Fibroblast of the conjunctiva (primary cell): ENCODE results near the gene ISOC2.

Experiments used
- DNase-seq: peaks from one replicate; pipeline ENCODE4 v3.0.0-alpha.2; 2010; ENCODE audit warnings: low read depth

The ISOC2 gene

DNA sequence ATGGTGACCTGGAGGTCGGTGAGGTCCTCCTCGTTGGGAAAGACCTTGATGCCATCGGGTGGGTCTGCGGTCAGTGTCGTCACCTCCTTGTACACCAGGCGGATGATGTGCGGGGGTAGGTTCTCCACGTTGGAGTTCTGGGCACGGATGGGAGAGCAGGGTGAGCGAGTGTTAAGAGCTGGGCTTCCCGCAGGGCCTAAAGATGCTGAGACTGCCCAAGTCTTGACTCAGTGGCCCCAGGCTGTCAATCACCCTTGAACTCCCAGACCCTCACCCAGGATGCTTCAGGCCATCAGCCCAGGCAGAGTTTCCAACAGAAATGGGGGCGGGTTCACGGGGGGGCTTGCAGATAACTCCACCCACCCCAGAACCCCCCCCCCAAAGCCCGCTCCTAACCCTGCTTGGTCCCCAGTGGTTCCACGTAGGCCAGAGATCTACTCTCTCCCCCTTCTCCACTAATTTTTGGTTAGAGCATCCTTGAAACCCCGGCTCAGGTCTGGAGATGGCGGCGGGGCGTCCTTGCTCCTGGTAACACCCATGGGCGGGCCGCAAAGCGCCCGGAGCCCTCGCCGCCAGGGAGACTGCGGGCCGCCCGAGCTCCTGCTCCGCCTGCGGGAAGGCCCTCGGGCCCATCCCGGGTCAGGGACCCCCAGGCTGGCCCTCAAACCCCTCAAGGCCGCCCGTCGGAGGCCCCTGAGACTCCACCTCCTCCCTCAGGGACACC lies 54.5 kb downstream of the ISOC2 start:
- no peak for DNase-seq

DNA sequence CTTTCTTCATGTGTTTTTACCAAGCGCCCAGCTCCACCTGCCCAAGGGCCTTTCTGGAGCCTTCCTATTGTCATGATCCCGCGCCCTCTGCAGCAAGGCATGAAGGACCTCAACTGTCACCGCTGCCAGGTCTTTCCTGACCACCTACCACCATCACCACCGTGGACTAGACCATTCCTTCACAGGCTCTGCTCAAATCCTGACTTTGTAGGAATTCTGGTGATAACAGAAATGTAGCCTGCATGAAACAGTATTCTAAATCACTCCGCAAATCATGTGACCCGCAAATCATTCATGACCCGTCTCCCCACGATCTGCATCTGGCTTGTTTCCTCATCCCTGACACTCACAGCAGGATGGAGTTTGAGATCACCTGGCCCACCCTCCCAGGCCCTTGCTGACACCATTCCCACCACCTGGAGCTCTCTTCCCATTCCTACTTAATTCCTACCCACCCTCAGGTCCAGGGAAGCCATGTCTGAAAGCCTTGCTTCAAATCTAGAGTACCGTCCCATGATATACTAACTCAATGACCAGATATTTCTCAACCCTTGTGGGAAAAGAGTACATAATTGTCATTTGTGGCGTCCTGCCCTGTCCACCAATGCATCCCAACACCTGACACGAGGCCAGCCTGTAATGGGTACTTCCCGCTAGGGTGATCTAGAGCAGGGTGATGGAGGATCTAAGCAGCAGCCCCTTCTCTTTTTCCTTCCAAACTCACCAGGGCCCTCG lies 55.2 kb downstream of the ISOC2 start:
- no peak for DNase-seq

DNA sequence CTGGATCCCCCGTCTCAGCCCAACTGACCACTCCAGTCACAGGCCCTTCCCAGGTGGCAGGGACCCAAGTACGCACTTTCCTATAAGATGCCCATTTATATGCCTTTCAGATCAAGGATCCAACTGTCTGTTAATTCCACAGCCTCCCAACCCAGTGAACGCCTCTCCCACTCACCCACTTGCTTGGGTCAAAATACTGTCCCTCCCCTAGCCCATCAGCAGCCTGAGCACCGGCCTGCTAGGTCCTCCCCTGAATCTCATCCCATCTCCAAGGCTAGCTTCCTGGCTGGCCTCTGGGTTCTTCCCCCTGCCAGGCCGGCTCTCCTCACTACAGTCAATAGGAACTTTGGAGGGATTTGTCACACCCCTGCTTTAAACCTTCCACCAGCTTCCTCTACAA lies 55.8 kb downstream of the ISOC2 start:
- no peak for DNase-seq
